ENCODE data around the gene ITK. TPM values are rescaled to one million over a fixed set of nuclear protein-coding genes. Genes with fewer than 3 reads are reported as not detected.
A peak's percentile ranks its signal among the peaks of the same experiment; 100 is the strongest.

ITK gene
- 1 to 10 TPM in 4 of 10 donors, under 1 TPM in 5, not detected in 1; 0.09 to 4.7 (median 0.81) TPM for total RNA-seq
- under 1 TPM; 0.15 to 0.20 TPM for polyA plus RNA-seq
- long read RNA-seq, donor 1: 0 reads
- long read RNA-seq, donor 2, partial matches to known transcripts: 0 of 1 reads
- long read RNA-seq, donor 2, other reads (novel, unspliced or antisense): 1 of 1 reads
- long read RNA-seq, donor 3: 0 reads

DNA sequence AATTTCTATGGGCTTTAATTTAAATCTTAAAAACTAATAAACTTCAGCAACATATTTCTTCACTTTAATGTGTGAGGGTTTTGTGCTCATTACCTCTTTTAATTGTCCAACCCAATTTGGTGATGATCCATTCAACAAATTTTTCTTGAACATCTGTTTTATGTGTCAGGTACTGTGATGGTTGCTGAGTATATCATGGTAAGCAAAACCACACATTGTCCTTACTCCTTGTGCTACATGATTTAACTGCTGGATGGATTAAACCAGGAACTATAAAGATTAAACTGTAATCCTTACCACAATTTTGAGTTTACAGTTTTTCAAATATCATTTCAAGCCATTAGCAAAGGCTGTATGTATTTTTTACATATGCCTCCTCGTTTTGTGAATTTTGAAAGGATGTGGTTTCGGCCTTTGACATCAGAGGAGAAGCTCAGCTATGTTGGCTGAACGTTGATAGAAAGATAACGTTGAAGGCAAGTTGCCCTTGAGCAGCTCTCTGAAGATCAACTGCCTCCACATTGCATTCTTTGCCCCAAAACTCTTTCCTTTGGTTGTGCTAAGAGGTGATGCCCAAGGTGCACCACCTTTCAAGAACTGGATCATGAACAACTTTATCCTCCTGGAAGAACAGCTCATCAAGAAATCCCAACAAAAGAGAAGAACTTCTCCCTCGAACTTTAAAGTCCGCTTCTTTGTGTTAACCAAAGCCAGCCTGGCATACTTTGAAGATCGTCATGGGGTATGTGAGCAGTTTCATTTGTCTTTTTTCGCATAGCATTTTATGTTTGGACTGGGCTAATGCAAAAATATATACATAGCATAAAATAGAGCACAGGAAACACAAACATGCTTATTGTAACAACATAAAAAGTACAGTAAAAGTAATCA lies at the start of gene ITK:
Gene ITK (plus strand): TSS at position 467 of the 891 bp plus-strand sequence. CDS start 138 bp downstream, at position 605.
- TF ChIP-seq, protein P1, sequence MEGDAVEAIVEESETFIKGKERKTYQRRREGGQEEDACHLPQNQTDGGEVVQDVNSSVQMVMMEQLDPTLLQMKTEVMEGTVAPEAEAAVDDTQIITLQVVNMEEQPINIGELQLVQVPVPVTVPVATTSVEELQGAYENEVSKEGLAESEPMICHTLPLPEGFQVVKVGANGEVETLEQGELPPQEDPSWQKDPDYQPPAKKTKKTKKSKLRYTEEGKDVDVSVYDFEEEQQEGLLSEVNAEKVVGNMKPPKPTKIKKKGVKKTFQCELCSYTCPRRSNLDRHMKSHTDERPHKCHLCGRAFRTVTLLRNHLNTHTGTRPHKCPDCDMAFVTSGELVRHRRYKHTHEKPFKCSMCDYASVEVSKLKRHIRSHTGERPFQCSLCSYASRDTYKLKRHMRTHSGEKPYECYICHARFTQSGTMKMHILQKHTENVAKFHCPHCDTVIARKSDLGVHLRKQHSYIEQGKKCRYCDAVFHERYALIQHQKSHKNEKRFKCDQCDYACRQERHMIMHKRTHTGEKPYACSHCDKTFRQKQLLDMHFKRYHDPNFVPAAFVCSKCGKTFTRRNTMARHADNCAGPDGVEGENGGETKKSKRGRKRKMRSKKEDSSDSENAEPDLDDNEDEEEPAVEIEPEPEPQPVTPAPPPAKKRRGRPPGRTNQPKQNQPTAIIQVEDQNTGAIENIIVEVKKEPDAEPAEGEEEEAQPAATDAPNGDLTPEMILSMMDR (IDR thresholded peaks at IDR 0.05): no peak
- Histone ChIP-seq H3K36me3 (no peaks in the 10 kb centered on the region), H3K9me3 (peaks cover 0 to 5% (median 0%) of the 10 kb centered on the region in 11 donors), H3K27me3 (peaks cover 0 to 43% (median 3%) of the 10 kb centered on the region in 7 donors), H3K4me3 (peak within 1 kb of the TSS in 1 of 10 donors; percentile 47), H3K4me1 (no peaks in the 10 kb centered on the region), H3K27ac (peak within 1 kb of the TSS in 1 of 10 donors; percentile 83)
- no peak for DNase-seq
- no peak for ATAC-seq
- 77 to 78% methylated on average over 8 of the region's 8 CpGs for WGBS, 2 donors
- intact Hi-C loops (cut with DNase I): no loop called here

DNA sequence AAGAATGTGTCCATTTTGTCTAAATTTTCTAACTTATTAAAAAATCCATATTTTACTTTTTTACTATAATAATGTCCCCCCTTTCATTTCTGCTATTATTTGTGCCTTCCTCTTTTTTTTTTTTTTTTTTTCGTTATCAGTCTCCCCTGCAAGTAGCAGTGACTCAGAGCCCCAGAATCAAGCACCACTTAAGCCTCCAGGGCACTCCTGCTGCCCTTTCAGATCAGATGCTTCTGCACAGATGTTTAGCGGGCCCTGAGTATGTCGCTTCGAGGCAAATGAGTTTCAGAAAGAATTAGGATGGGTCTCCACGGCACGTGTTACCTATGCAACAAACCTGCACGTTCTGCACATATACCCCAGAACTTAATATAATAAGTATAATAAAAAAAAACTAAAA lies 49.7 kb upstream of the ITK start:
- H3K4me1 ChIP-seq: peaks cover 0 to 28% (median 10%) of the 10 kb centered on the region in 9 donors
- H3K27me3 ChIP-seq: no peaks in the 10 kb centered on the region
- TF ChIP-seq, protein P1 (IDR thresholded peaks at IDR 0.05): no peak
- no peaks in the 10 kb centered on the region for H3K36me3 ChIP-seq
- no peak overlapping the region for H3K27ac ChIP-seq
- H3K4me3 ChIP-seq: no peak overlapping the region
- 46 to 53% methylated on average over 7 of the region's 7 CpGs for WGBS, 2 donors
- intact Hi-C loops (cut with DNase I): loop anchor here in 3 of 10 donors (5.0 to 10.0 kb wide), 4 partner anchors 296 to 1516 kb away; no protein-coding TSS in a partner anchor
- DNase-seq (no peak), ATAC-seq (peak in 6 of 8 donors; percentile 25 to 83 (median 59))
- H3K9me3 ChIP-seq: no peaks in the 10 kb centered on the region

GRCh38 chr5:157132281-157132612 lies 48.4 kb upstream of the ITK start:
- Histone ChIP-seq H3K9me3 (no peaks in the 10 kb centered on the region), H3K36me3 (peaks cover 0 to 8% (median 0%) of the 10 kb centered on the region in 9 donors), H3K27me3 (no peaks in the 10 kb centered on the region), H3K4me3 (no peak overlapping the region), H3K27ac (no peak overlapping the region), H3K4me1 (peaks cover 0 to 28% (median 10%) of the 10 kb centered on the region in 9 donors)
- intact Hi-C loops (cut with DNase I): loop anchor here in 3 of 10 donors (5.0 to 10.0 kb wide), 4 partner anchors 297 to 1517 kb away; no protein-coding TSS in a partner anchor
- TF ChIP-seq, protein P1 (IDR thresholded peaks at IDR 0.05): no peak
- ATAC-seq (no peak), DNase-seq (no peak)
- WGBS, 2 donors: 10 to 35% methylated on average over 1 of the region's 1 CpG

GRCh38 chr5:157137691-157138090 lies 42.9 kb upstream of the ITK start:
- Histone ChIP-seq H3K27me3 (no peaks in the 10 kb centered on the region), H3K4me3 (no peak overlapping the region), H3K36me3 (peaks cover 0 to 32% (median 9%) of the 10 kb centered on the region in 9 donors), H3K27ac (no peak overlapping the region), H3K9me3 (no peaks in the 10 kb centered on the region), H3K4me1 (peaks cover 0 to 34% (median 20%) of the 10 kb centered on the region in 9 donors)
- intact Hi-C loops (cut with DNase I): loop anchor here in 2 of 10 donors (10.0 kb wide), 3 partner anchors 303 to 1523 kb away; no protein-coding TSS in a partner anchor
- DNase-seq (no peak), ATAC-seq (no peak)
- WGBS, 2 donors: 92 to 97% methylated on average over 6 of the region's 6 CpGs
- TF ChIP-seq, protein P1 (IDR thresholded peaks at IDR 0.05): no peak
